ENCODE measurements around the gene TTC28. TPM values are rescaled to one million over a fixed set of nuclear protein-coding genes. Genes with fewer than 3 reads are reported as not detected.

TTC28 gene
- total RNA-seq, 4 donors from 2014 or later: 10.2 to 23.8 (median 13.4) TPM

DNA sequence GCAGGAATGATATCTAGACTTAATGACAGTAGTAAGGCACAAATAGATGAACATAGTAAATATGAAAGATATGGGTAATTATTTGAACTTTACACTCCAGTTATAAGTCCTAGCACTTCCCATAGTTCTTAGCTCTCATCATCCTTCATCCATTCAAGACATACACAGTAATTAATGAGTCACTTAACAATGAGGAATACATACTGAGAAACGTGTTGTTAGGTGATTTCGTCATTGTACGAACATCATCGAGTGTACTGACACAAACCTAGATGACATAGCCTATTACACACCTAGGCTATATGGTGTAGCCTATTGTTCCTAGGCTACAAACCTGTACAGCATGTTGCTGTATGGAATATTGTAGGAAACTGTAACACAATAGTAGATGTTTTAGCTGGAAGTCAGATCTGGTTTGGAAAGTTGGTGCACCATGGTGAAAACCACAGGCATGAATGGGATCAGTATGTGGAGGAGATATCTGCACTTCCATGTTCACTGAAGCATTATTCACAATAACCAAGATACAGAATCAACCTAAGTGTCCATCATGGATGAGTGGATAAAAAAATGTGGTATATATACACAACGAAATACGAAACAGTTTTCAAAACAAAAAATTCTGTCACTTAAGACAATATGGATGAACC lies 530.7 kb downstream of the TTC28 start:
- no peak for TF ChIP-seq POLR2A (IDR thresholded peaks at IDR 0.05)
- TF ChIP-seq, protein P1, sequence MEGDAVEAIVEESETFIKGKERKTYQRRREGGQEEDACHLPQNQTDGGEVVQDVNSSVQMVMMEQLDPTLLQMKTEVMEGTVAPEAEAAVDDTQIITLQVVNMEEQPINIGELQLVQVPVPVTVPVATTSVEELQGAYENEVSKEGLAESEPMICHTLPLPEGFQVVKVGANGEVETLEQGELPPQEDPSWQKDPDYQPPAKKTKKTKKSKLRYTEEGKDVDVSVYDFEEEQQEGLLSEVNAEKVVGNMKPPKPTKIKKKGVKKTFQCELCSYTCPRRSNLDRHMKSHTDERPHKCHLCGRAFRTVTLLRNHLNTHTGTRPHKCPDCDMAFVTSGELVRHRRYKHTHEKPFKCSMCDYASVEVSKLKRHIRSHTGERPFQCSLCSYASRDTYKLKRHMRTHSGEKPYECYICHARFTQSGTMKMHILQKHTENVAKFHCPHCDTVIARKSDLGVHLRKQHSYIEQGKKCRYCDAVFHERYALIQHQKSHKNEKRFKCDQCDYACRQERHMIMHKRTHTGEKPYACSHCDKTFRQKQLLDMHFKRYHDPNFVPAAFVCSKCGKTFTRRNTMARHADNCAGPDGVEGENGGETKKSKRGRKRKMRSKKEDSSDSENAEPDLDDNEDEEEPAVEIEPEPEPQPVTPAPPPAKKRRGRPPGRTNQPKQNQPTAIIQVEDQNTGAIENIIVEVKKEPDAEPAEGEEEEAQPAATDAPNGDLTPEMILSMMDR (IDR thresholded peaks at IDR 0.05): no peak
- 85 to 86% methylated on average over 6 of the region's 6 CpGs for WGBS, 2 donors
- no peak overlapping the region for H3K4me3 ChIP-seq (ENCODE audit: low read depth, poor library complexity, severe bottlenecking)
- intact Hi-C loops (cut with DNase I; ENCODE audit: low total_unique reads): no loop called here
- no peak for DNase-seq (ENCODE audit: low spot score in 2 of 2)

DNA sequence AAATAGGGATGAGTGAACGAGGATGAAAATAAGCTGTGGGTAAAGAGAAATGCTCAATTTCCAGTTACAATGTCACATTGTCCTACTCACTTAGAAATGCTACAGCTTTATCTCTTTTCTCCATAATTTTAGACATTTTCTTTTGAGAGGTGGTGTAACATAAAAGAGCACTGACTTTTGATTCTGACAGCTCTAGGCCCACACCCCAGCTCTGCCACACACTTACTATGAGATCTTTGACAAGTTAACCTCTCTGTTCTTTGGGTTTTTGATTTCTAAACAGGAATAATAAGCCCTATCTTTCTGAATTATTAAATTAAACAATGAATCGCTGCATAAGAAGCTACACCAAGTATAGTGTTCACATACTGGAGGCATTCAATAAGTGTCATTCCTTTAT lies 532.2 kb downstream of the TTC28 start:
- WGBS, 2 donors: 80 to 90% methylated on average over 2 of the region's 2 CpGs
- no peak for DNase-seq (ENCODE audit: low spot score in 2 of 2)
- TF ChIP-seq, protein P1 (IDR thresholded peaks at IDR 0.05): no peak
- no peak for TF ChIP-seq POLR2A (IDR thresholded peaks at IDR 0.05)
- H3K4me3 ChIP-seq (ENCODE audit: low read depth, poor library complexity, severe bottlenecking): no peak overlapping the region
- intact Hi-C loops (cut with DNase I; ENCODE audit: low total_unique reads): no loop called here

DNA sequence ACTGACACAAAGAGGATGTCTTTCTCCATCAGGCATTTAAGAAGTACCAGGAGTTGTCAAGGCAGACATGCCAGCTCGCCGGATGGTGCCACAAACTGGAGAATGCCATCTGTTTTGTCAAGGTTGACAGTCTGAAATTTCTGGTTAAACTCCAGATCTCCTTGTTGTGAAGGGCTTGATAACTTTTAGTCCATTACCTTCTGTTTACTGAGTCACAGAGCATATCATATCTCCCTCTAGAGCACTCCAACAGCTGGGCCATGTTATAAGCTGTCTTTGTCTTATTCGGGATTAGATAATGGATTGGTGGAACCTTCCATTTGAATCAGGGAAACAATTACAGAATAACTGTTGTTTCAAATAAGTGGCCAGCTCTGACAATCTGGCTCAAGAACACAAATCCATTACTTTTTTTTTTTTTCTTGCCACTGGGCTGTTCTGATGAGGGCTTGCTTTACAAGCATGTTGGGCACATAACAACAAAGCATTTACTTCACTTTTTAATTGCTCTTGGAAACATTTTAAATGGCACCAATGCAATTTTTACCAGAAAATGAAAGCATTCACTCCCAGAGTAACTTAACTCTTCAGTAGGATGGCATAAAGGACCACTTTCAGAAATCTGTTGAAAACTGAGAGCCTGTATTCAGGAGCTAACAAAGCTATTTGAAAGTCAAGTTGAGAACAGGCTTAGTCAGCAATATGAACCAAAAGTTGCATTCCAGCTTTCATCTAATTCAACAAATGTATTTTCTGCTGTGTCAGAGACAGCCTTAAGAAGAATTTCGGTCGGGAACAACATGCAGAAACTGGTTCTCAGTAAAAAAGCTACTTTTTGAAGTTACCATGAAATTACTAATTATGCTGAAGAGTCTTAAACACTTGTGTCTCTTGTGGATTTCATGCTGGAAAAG lies 533.0 kb downstream of the TTC28 start:
- intact Hi-C loops (cut with DNase I; ENCODE audit: low total_unique reads): no loop called here
- H3K4me3 ChIP-seq (ENCODE audit: low read depth, poor library complexity, severe bottlenecking): no peak overlapping the region
- WGBS, 2 donors: 72 to 73% methylated on average over 5 of the region's 5 CpGs
- TF ChIP-seq, protein P1 (IDR thresholded peaks at IDR 0.05): no peak
- no peak for TF ChIP-seq POLR2A (IDR thresholded peaks at IDR 0.05)
- no peak for DNase-seq (ENCODE audit: low spot score in 2 of 2)

DNA sequence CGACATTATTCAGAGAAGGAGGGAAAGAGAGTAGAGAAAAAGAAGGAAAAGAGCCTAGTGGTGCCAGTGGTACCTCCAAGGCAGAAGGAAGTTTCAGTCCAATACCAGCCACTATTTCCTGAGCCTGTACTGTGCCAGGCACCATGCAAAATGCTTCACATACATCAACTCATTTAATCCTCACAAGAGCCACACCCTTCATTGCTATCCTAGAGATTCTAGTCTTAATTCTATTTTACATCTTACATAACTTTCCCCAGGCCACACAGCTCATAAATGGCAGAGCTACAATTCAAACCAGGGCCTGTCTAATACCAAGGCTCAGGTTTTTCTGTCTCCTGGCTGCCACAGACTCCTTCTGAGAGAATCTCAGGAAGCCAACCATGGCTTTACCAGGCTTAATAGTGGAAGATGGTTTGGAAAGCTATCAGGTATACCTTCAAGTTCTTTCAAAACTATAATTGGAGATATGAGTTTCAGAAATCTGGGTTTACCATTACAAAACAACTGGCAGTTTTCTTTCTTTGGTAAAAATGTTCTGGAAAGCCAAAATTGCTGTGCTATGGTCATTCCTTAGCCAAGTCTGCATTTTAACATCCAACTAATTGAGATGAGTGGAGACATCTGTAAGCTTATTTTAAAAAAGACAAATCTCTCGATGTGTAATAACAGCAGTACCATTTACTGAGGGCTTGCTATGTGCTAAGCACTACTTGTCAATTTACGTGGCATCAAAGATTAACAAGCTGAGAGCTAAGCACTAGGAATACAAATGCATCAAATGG lies 535.5 kb downstream of the TTC28 start:
- DNase-seq (ENCODE audit: low spot score in 2 of 2): no peak
- H3K4me3 ChIP-seq (ENCODE audit: low read depth, poor library complexity, severe bottlenecking): no peak overlapping the region
- 71% methylated on average over 3 of the region's 3 CpGs for WGBS, 2 donors
- intact Hi-C loops (cut with DNase I; ENCODE audit: low total_unique reads): no loop called here
- no peak for TF ChIP-seq POLR2A (IDR thresholded peaks at IDR 0.05)
- TF ChIP-seq, protein P1 (IDR thresholded peaks at IDR 0.05): no peak

DNA sequence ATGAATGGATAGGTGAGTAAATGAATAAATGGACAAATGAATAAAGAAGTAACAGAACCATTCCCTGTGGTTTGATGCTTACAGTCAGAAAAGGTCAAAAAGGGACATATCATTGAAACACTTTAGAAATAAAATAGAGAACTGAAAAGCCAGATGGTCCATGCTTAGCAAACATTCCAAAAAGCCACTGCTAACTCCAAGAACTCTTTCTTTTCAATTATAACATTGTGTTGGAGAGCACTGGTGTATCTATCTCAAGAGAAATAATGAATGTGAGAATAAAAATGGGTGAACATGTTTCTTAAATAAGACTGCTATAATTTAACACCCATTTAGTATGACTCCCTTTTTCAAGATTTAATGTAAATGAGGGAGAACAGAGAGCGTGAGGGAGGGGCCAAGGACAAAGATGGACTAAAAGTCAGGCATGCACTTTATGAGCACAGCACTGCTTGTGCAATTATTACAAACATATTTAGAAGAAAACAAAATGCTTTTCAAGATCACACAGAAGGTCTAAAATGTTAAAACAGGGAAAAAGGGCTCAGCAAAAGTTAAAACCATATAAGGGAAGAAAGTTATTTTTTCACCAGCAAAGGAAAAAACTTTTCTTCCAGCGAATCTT lies 536.3 kb downstream of the TTC28 start:
- no peak overlapping the region for H3K4me3 ChIP-seq (ENCODE audit: low read depth, poor library complexity, severe bottlenecking)
- TF ChIP-seq POLR2A (IDR thresholded peaks at IDR 0.05): no peak
- TF ChIP-seq, protein P1 (IDR thresholded peaks at IDR 0.05): no peak
- WGBS, 2 donors: 79 to 87% methylated on average over 2 of the region's 2 CpGs
- no peak for DNase-seq (ENCODE audit: low spot score in 2 of 2)
- intact Hi-C loops (cut with DNase I; ENCODE audit: low total_unique reads): no loop called here

Measured in lower leg skin (tissue), 4 donors.